Endometrial microvascular endothelial cells (primary cell): ENCODE measurements around the gene TNIP3. TPM values are rescaled to one million over a fixed set of nuclear protein-coding genes. Genes with fewer than 3 reads are reported as not detected.
"Not testable (repeated sequence)": the region's sequence is repeated elsewhere in the genome, so short reads cannot be mapped to it uniquely, and the experiment has no call there.

Source experiments
- in situ Hi-C: cut with HindIII; loops from 2 replicates; pipeline ENCODE4 v1.10.0; 2017; ENCODE audit warnings: low sequenced_read_pairs, low pct_unique_long_range_greater_than_20kb; ENCODE audit errors: inconsistent ontology term
- total RNA-seq: library from RNA; depleted of rRNA; stranded (reverse); fragments of >200 nt; gene quantifications from one replicate; pipeline ENCODE4 v1.2.3, GENCODE V29; 2015; ENCODE audit errors: inconsistent ontology term

TNIP3 gene, protein sequence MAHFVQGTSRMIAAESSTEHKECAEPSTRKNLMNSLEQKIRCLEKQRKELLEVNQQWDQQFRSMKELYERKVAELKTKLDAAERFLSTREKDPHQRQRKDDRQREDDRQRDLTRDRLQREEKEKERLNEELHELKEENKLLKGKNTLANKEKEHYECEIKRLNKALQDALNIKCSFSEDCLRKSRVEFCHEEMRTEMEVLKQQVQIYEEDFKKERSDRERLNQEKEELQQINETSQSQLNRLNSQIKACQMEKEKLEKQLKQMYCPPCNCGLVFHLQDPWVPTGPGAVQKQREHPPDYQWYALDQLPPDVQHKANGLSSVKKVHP
- 0.65 TPM for total RNA-seq

DNA sequence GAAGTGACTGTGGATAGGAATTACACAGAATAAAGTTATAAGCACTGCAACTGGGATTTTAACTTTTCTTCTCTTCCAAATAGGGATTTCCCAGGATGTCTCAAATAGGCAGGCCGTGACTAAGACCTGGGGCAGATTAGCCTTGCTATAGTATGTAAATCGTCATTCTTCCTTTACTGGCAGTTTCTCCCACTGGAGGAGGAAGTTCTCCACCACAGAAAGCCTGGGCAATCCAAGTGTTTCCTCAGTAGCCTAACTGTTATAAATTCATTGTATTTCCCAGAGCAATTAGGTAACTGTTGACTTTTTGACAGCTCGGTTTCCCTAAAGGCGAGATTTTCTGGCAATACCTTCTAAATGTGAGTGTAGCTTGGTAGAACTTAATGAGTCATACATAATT, at the start of gene TNIP3:
Gene TNIP3 (minus strand): TSS at position 31 of the 400 bp plus-strand sequence. CDS start 196 bp downstream, outside the sequence.
- in situ Hi-C loops: no loop called here

DNA sequence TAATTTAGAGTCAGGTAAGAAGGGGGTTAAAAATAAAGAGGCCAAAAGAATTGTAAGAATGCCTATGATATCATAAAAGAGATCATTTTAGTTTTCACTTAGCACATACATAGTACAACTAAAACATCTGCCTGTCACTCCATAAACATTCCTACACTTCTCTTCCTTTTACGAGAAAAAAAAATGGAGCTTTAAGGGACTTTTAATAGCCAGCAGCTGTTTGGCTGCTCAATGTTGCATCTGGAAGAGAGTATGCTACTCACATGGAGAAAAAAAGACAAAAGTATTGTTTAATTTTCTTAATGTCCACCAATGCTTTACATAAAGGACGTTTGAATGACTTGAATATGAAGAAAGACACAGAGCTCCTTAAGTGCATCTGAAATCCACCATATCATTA, 48.7 kb upstream of the TNIP3 start:
- in situ Hi-C loops: no loop called here

DNA sequence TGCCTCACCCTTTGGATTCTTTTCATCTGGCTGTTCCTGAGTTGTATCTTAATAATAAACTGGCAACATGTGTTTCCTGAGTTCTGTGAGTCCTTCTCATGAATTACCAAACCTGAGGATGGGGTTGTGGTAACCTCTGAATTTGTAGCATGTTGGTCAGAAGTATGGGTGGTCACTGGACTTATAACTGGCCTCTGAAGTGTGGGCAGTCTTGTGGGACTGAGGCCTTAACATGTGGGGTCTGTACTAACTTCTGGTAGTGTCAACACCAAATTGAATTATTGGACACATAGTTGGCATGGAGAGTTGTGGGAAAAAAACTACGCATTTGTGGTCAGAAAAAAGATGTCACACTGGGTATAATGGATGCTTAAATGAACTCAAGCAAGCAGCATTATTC, 45.0 kb upstream of the TNIP3 start:
- in situ Hi-C loops: no loop called here

DNA sequence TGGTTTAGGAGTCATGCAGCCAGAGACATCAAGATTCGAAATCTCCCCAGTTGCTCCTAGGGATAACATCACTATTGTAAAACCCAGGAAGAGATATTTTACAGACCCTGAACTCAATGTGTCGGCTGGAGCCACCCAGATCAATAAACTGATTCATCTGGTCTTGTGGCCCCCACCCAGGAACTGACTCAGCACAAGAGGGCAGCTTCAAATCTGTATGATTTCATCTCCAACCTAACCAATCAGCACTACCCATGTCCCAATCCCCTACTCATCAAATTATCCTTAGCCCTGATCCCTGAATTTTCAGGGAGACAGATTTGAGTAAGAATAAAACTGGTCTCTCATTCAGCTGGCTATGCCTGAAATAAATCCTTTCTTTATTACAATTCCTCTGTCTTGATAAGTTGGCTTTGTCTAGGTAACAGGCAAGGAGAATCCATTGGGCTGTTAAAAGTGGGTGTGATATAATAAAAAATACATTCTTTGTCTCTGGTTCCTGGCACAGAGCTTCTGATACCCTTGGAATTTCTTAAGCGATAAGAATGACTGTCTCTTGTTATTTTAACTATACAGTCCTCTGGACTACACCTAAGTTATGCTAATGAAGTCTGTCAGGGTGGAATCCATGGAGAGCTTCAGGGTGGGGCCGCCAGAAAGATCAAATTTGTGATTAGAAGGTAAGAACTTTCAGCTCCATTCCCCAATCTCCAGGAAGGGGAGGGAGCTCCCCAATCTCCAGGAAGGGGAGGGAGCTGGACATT, 44.3 kb upstream of the TNIP3 start:
- in situ Hi-C loops: no loop called here

DNA sequence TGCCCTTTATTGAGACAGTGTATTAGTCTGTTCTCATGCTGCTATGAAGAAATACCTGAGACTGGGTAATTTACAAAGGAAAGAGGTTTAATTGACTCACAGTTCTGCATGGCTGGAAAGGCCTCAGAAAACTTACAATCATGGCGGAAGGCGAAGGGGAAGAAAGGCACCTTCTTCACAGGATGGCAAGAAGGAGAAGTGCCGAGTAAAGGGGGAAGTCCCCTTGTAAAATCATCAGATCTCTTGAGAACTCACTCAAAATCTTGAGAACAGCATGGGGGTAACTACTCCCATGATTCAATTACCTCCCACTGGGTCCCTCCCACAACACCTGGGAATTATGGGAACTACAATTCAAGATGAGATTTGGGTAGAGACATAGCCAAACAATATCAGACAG, 41.7 kb upstream of the TNIP3 start:
- in situ Hi-C loops: not testable (repeated sequence)

GRCh38 chr4:121200795-121201472, 36.8 kb upstream of the TNIP3 start:
- in situ Hi-C loops: no loop called here

GRCh38 chr4:121199742-121200561, 35.8 kb upstream of the TNIP3 start:
- in situ Hi-C loops: no loop called here

DNA sequence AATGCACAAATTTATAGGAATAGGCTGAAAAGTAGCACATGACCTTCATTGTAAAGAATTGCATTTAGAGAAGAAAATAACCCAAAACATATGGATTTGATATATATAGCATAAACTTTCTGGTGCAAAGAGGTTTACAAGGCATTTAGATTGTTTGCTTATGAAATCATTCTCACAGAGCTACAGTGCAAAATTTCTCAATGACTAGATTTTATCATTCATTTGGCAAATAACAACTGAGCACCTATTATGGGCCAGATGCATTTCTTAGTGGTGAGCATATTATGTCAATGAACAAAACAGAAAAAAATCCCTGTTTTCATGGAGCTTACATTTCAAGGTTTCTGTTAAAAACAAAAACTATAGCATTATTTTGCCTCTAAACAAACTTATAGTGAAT, 34.1 kb upstream of the TNIP3 start:
- in situ Hi-C loops: no loop called here

- in situ Hi-C loops: no loop called here
Observed at GRCh38 chr4:121195649-121196048, 31.5 kb upstream of the TNIP3 start.

DNA sequence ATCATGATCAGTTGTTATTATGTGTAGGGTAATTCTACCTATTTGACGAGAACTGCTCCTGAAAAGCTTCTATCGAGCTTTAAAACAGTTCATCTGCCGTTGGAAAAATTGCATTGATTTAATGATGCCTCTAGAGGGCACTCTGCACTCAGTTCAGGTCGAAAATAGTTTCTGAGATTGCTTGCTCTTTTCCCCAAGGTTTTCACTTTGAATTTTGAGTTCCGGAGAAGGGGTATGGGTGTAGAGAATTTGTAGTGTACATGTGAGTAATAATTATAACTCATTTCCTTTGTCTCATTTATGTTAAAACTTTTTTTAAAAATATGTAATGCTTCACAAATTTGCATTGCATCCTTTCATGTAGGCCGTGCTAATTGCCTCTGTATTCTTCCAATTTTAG, 28.4 kb upstream of the TNIP3 start:
- in situ Hi-C loops: no loop called here

DNA sequence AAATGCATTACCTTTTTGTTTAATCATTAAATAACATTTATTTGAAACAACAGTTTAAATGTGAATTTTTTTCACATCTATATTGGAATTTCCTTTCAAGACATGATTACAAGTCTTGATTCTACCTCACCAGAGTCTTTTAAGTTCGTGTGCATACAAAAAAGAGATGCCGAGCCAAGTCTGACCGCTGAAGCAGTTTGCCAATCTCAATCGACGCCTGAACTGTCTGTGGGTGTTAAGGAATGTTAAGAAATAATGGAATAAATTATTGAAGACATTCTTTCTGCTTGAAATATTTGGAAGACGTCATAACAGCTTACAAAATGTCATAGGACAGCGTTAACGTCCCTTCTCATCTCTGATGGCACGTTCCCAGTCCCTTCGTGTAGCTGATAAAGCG, 27.9 kb upstream of the TNIP3 start:
- in situ Hi-C loops: no loop called here

DNA sequence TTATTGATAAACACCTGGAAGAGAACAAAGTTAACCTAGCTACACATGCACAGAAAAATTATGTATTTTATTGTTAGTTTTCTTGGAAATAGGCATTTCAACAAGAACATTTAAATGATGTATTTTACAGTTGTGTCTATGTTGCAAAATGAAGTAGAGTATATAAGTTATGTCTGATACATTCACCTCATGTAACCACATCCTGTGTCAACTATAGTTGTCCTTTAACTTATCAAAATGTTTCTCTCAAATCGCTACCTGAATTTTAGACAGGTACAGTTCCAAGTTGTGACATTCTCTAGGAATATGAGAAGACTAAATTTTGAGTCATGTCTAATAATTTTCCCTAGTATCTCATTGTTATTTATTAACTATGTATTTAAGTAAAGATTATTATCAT, 27.2 kb upstream of the TNIP3 start:
- in situ Hi-C loops: no loop called here

- in situ Hi-C loops: no loop called here
Observed at GRCh38 chr4:121190389-121190788, 26.3 kb upstream of the TNIP3 start.

GRCh38 chr4:121189326-121190215, 25.4 kb upstream of the TNIP3 start:
- in situ Hi-C loops: no loop called here

GRCh38 chr4:121187206-121187605, 23.1 kb upstream of the TNIP3 start:
- in situ Hi-C loops: no loop called here

- in situ Hi-C loops: no loop called here
Observed at GRCh38 chr4:121185960-121186359, 21.8 kb upstream of the TNIP3 start.

DNA sequence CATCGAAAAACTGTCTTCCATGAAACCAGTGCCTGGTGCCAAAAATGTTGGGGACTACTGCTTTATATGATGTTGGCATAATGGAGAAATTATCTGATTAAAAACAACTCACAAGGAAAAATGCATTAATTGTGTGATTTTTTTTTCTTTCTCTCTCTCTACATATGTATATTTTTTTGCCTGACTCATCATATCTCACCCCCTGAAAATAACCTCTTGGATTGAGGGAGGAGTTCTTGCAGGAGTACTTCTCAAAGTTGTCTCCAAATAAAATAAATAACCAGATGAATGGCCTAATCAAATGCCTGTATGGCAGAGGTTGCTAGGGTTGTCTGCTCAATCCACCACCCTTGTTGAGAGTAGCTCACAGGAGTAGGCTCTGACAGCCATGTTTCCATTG, 19.9 kb upstream of the TNIP3 start:
- in situ Hi-C loops: no loop called here

GRCh38 chr4:121183361-121183760, 19.2 kb upstream of the TNIP3 start:
- in situ Hi-C loops: no loop called here
